COLO829 (cell line): ENCODE data around the gene TMEM245.
"Not testable (repeated sequence)": the region's sequence is repeated elsewhere in the genome, so short reads cannot be mapped to it uniquely, and the experiment has no call there.

Experiments used
- DNase-seq: peaks from one replicate; pipeline ENCODE4 v3.0.0; 2012; ENCODE audit warnings: low spot score

The TMEM245 gene

DNA sequence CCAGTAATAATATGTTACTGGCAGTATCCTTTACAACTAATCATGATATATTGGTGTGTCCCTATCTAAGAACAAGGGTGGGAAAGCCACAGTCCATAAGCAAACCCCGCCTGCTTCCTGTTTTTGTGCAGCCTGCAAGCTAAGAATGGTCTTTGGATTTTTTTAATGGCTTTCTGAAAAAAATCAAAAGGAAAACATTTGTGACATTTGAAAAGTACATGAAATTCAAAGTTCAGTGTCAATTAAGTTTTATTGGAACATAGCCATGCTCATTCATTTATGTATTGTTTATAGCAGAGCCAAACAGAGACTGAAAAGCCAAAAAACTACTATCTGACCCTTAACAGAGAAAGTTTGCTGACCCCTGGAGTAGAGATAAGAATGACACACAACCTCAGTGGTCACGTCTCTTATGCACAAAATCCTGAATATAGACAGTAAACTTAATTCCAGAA, 12.8 kb upstream of the TMEM245 start:
- DNase-seq, result no peak

DNA sequence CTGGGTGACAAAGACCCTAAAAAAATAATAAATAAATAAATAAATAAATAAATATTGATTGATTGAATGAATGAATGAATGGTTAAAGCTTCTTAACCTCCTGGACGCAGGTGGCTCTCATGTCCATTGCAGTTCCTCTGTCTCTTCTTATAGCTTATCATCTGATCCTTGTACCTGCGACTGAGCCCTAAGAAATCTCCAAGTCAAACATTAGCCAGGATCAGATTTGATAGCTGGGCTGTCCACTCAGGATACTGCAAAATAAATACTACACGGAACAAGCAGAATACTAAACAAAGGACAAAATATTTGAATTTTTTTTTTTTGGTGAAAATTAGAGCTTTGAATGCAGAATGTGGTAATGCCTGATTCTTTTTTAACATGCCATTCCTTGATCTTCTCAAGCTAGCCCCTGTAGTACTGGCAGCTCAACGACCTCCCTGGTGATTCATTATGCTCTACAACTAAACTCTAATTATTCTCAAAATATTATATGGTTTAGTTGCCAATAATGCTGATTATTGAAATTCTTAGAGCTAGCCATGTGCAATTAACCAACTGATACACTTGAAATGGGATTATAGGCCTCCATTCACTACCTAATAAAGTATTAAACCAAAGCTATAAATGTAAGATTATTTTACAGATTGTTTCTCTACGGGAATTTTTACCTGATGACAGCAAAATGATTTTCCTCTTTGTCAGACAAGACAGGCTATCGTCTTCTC, 9.9 kb upstream of the TMEM245 start:
- DNase-seq, result no peak

DNA sequence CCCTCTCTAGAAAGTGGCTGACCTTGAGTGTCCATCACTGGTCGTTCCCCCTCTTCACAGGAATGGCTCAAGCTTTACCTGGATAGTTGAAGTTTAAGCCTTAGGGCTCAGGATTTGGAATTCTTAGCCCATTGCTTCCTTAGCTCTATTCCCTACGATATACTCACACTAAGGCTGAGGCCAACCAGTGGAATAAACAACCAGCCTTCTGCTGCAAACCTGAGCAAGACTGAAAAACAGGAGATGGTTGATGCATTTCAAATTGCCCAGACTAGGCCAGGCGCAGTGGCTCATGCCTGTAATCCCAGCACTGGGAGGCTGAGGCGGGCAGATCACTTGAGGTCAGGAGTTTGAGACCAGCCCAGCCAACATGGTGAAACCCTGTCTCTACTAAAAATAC, 6.9 kb upstream of the TMEM245 start:
- DNase-seq, result not testable (repeated sequence)

DNA sequence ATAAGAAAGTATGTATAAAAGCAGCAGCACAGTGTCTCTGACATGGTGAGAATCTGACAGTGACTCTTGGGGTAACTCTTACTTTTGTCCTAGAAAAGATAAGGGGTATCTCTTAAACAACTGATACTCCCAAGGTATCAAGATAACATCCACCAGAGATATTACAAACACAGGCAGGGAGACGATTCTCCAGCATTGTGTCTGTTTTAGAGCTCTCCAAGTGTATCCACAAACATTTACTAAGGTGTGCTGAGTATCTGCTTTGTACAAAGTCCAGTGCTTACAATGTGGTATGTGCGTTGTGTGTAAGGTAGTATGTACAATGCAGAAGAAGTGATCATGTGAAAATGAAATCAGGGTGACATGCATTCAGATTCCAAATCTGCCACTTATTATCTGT, 4.4 kb upstream of the TMEM245 start:
- DNase-seq, result no peak

DNA sequence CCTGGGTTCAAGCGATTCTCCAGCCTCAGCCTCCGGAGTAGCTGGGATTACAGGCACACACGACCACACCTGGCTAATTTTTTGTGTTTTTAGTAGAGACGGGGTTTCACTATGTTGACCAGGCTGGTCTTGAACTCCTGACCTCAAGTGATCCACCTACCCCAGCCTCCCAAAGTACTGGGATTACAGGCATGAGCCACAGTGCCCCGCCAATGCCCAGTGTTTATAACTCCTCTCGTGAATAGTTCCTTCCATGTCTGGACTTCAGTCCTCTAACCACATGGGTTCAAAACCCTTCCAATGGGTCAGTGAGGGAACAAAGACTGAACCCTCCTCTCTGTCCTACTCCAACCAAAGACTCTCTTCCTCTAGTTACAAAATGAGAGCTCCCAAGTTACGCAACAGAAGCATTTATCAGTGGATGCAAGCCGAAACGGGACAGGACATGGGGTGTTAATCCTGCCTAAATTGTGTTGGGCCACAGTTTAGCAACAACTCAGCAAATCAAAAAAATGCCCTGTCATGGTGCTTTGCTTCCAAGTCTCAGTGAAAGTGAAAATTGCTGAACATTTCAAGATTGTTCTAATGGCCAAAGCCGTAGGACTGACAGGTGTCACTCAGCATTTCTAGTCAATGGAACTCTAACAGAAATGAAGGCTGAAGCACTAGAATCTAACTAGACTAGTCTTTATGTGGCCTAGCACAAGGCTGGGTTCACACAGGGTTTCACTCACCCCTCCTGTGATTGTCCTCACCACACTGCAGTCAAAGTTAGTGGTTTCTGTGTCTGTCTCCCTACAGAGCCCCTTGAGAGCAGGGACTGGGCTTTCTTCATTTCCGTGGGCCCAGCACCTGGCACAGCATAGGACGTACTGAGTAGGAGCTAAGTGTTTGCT, 3.2 kb upstream of the TMEM245 start:
- no peak for DNase-seq

DNA sequence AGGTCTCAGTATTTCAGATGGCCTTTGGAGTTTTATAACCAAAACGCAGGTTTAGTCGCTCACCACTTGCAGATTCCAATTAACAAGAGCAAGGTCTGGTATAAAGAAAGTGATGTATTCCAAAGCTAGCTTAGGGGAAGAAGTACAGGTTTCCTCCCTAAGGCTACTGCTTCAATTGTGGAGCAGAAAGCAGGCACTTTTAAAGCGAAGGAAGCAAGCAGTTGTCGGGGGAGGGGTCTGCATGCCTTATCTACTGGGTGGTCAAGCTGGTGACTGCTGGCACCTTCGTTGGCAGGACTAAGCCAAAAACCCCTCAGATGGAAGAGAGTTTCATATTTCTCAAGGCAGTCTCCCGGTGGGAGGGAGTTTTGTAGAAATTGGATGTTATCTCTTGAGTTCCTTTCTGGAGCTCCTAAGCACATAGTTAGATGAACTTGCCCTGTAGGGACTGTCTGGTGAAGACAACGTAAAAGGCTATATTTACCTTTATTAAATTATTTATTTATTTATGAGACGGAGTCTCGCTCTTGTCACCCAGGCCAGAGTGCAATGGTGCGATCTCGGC, 1.6 kb upstream of the TMEM245 start:
- no peak for DNase-seq

DNA sequence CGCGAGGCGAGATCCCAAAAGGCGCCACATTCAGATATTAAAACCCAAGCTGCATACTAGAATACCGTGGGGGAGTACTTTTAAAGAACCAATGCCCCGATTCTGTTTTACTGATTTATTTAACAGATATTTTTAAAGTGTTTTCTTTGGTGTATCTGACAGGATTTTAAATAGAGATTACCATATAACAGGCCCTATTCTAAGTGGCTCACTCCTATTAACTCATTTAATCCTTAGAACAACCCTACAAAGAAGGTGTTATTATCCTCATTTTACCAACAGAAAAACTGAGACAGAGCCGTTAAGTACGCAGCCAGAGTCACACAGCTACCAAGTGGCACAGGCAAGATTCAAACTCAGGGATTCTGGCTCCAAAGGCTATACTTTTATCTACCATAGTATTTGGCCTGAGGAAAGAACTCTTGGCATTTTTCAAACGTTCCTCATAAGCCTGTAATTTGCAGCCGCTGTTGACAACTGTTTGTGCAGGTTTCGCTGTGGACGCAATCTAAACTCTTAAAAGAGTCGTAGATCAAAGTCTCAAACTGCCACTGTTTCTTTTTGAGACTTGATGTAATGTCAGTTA, 550 bp upstream of the TMEM245 start:
- no peak for DNase-seq

DNA sequence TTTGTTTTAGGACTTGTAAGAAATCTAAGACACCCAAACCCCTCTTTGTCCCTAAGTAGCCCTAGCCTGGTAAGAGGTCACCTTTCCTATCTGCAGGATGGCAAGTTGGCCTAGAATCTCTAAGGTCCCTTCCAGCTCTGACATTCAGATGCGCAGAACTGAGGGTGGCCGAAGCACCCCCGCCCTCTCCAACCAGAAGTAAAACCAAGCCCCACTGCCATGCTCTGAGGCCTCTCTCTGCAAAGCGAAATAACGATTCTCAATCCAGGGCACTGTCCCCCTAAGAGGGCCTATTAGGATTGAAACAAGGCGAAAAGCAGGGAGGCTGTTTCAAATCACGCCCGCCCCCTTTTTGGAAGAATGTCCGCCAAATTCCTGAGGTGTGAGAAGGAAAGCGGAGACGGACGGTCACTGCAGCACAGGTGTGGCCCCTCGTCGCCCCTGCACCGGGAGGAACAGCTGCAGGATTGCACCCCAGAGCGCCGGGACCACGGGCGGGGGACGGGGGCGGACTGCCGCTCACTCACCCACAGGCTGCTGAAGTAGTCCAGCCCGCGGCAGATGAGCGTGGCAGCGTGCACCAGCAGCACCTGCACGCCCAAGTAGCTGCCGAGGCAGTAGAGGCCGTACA, 824 bp downstream of the TMEM245 start:
- no peak for DNase-seq

DNA sequence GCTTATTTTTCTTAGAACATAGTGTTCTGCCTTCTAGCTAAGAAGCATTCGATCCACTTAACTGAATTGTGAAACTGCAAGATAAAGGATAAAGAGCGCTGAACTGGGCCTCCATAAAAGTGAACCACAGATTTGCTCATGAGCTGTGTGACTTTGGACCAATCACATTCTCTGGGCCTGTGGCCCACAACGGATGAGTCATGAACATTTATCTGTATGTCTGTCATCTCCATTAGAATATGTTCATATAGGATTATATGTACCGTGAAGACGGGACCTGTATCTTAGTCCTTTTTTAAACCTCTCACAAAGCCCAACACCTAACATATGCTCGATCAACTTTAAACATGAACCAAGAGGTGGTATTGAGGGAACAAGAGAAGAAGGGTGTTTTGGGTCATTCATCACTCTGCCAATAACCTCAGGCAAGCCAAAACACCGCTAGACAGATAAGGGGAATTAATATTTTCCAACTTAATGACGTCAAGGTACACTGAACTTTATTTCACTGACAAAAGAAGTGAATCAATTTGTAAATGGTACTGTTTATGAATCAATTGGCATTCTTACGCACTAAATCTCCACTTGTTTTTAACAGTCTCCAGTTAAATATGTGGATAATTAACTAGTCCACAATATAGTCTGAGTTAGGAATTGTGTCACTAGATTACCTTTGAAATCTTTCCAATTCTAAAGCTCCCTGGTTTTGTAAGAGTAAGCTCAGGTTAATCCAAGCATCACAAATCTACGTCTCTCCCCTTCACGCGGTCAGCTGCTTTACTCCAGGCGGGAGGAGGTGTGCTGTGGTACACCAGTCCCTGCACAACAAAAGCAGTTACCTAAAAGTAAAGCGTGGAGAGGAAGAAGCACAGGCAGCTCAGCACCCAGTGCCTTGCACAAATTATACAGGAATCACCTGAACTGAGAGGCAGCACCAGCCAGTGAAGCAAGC, 1.6 kb downstream of the TMEM245 start:
- DNase-seq, result peak; percentile 73

DNA sequence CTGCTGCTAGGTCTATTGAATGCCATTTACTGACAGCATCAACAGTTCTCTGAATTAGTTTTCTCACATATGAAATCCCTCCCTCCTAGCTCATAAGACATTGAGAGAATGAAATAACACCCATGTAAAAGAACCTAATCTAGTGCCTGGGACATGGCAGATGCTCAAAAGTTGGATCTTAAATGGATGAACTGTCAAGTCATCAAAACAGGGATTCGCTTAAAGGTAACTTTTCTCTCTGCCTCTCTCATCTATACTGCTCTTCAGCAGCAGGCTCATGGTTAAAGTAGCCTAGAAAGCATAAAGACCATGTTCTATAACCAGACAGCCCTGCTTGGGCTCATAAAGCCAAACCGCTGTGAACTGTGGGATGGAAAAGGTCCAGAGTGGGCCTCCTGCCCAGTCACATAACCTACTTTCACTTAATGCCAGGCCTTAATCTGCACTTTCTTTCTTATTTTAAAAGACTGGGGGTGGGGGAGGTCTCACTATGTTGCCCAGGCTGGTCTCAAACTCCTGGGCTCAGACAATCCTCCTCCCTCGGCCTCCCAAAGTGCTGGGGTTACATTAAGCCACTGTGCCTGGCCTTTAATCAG, 3.7 kb downstream of the TMEM245 start:
- no peak for DNase-seq

DNA sequence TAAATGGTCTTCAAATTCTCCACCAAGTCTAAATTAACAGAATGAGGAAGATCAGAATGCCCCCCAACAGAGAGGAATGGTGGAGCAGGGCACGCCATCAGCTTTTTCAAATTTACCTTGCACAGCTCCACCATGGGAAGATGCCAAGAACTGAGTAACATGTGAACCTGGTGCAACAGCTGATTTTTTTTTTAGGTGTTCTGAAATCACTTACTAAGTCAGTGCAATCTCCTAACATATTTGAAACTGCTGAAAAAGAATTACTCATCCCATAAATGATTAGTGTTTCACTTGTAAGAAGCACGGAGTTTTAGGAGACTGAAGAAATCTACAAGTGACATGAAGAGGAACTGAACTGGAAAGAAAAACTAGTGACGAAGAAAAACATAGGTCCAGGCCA, 5.1 kb downstream of the TMEM245 start:
- DNase-seq, result no peak

DNA sequence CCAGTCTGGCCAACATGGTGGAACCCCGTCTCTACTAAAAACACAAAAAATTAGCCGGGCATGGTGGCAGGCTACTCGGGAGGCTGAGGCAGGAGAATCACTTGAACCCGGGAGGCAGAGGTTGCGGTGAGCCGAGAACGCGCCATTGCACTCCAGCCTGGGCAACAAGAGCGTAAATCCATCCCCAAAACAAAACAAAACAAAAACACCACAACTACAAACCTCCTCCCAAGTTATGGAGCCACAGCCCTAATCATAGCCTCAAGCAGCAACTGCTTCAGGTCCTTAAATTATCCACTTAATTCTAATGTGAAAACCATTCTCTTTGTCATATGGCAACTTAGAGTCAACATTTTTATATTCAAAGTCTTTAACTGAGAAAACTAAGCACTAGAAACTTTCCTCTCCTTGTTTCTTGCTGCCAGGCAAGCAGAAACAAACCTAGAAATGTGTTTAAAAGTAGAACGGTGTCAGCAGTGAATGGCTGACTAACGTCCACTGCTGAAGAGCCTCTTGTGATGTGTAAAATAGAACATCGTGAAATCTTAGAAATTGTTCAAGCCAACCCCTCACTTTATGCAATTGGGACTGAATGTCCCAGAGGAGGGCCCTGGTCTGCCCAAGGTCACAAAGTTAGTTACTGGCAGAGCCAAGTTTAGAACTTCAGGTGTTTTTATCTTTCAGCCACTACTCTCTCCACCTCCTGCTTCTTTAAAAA, 5.7 kb downstream of the TMEM245 start:
- DNase-seq, result no peak

DNA sequence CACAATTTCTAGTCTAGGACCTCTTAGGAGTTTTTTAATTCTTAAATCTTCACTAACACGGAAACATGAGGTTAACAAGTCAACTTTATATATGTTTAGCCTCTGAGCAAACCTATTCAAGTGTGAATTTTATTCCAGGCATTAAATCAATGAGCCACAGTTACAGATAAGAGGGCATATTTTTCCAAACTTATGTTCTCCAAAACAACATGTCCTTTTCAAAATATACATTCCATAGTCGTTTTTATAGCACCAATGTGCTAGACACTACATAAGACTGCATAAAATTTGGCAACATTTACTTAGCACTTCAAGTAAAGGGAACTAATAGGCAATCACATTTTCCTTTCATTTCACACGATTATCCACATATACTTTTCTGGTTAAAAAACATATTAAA, 6.5 kb downstream of the TMEM245 start:
- DNase-seq, result no peak

DNA sequence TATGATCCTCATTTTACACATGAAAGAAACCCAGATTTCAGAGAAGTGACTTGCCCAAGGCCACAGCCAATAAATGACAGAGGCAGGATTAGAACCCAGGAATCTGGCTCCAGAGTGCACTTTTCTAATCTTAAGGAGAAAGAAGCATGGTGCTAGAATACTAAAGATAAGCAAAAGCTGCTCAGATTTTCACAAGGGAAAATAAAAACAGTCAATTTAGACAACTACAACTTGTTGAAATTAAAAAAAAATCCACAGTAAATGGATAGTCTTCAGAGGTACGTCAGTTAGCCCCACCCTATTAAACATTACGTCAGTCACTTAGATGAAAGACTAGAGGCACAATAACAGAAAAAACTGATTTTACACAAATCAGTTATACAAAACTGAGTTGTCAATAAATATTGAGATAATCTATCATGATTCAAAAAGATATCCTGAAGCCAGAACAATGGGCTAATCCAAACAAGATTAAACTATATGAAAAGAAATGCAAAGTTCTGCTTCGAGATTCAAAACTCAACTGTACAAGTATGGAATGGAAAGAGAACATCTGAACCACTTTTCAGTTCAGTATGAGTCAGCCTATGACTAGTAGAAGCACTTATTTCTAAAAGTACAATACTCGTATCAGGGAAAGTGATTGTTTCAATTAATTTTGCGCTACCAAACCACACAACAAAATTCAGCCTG, 9.3 kb downstream of the TMEM245 start:
- DNase-seq, result no peak

DNA sequence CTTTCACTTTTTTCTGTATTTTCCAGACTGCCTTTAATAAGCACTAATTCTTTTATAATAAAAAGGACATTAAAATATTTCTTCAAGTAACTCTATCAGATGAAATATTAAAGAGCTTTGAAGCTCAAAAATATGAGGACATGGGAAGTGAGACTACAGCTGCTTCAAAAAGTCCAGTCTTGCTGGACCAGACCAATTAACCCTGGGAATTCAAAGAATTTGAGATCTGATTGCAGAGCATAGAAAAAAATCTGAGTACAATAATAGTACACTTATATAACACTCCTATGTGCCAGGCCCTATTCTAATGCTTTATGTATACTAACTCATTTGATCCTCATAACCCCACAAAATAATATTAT, 9.8 kb downstream of the TMEM245 start:
- DNase-seq, result no peak

DNA sequence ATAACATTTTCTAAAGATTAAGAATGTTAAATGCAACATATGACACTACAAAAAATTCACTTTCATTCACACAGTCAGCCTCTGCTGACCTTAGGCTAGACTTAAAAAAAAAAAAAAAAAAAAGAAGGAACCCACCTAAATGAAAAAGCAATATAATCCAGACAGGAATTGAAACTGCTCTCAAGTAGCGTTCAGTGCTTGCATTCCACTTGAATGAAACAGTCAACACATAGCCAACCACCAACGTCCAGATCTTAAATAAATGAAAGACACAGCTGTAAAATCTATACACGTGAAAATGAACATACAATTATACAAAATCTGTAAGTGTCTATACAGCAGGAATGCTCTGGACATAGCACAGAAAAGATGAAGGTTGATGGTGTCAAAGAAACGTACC, 11.4 kb downstream of the TMEM245 start:
- DNase-seq, result no peak

DNA sequence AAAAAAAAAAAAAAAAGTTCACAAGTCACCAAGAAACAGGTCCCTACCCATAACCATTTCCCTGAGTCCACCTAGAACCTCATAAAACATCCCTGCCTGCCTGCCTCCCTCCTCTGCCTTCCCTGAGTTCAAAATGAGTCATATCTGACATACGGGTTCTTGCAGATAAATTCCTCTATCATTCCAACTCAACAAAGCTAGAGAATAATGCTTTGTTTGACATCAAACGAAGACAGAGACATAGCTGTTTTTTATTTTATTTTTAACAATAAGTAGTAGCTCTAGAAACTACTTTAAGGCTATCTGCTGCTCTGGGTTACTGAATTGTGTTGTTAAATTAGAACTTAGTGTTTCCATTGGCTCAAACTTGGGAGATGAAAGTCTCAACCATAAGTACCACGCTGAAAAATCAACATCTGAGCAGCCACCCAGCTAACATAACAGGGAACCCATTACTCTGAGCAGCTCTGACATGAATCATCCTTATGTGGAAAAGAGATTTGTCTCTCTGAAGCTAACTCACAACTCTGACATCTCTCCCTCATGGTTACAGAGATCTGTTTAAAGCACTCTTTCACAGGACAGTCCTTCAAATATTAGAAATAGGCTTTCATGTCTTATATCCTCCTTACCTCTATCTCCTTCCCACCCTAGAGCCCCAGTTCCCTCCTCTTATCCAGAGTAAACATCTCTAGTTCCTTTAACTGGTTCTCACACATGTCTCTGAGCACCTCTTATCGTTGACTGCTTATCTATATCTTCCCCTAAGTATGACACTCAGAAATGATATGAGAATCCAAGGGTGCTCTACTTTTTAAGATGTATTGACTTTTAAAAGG, 12.1 kb downstream of the TMEM245 start:
- peak; percentile 83 for DNase-seq

DNA sequence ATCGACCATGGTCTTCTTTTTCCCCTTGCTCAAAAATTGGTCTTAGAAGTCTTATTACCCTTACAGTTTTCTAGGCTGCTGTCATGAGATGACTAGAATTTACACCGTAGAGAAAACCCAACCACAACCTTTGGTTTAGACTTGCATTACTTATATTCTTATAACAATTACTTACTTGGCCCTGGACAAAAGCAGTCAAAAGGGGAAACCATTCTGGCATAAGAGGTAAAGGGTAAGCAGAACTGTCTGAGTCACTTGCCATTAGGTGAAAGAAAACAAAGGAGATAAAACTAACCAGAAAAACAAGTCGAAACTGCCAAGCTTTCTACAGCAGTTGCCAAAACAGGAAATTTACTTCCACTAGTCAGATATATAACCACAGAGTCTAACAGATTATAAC, 17.9 kb downstream of the TMEM245 start:
- no peak for DNase-seq

DNA sequence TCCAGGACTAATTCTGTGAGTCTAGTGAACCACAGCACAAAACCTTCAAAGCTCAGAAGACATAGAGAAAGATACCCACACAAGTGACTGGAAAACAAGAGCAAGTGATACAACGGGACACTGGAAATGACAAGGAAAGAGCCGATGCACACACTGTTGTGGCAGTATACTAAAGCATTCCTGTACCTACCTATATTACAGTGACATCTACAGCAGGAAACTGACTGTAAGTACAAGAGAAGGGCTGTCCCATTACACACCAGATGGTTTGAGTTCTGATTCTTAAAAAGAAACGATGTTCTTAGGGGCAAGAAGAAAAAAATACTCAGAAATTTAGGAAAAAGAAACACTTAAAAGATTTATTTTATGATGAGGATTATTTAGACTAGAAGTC, 18.5 kb downstream of the TMEM245 start:
- no peak for DNase-seq
